HG03558 (cell line): ENCODE measurements around the gene TFAP2E.

Experiments
- ATAC-seq: cut with Tn5 transposase; IDR thresholded peaks from one replicate; pipeline ENCODE4 v1.9.1; 2021; ENCODE audit warnings: moderate number of reproducible peaks; ENCODE audit not compliant: unreplicated experiment; ENCODE audit errors: extremely low read depth

TFAP2E gene

DNA sequence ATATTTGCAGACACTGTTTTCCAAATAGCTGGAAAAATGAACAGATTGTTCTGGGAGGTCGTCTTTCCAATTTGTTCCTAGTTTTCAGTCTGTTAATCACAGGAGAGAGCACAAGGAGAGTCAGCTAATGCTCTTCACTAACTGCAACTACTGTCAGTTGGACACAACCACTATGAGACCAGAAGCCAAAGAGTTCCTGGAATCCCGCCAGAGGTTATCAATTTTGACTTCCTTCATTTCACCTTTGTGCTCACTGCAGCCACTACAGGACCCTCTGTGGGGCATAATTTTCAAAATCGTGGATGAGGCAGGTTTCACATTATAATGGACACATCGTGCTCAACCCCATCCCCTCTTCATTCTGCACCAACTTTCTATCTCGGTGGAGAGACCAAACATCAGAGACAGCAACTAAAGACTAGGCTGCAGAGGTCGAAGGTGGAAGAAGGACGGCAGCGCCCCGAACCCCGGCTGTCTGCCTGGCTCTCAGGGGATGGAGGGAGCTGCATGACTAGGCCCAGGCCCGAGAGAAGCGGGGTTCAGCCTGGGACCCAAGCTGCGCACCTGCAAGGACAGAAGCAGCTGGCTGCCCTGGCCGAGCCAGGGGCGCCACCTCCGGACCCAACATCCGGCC is 16.5 kb upstream of the TFAP2E start:
- no peak for ATAC-seq

DNA sequence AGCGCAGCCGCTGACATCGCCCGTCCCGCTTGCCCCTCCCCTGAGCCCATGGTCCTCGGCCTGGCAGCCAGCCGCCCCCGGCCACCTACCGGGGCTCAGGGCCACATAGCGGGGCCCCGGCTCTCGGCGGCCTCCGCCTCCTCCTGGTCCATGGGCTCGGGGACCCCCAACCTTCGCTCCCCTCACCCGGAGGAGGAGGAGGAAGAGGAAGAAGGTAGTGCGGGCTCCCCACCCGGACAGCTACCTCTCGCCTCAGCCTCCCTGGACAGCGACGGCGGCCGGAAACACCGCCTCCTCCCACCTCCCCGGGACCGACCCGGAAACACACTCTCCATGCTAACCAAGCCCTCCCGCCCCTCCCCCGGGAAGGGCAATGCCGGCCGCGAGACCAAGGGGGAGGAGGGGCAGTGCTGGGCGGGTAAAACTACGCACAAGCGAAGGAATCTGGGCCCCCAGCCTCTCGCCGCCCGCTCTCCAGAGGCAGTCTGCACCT is 15.9 kb upstream of the TFAP2E start, which contains the start of gene KIAA0319L:
Gene KIAA0319L (minus strand): TSS at position 286 of the 493 bp plus-strand sequence. CDS start 2,912 bp downstream, outside the sequence.
- ATAC-seq = peak; percentile 44

DNA sequence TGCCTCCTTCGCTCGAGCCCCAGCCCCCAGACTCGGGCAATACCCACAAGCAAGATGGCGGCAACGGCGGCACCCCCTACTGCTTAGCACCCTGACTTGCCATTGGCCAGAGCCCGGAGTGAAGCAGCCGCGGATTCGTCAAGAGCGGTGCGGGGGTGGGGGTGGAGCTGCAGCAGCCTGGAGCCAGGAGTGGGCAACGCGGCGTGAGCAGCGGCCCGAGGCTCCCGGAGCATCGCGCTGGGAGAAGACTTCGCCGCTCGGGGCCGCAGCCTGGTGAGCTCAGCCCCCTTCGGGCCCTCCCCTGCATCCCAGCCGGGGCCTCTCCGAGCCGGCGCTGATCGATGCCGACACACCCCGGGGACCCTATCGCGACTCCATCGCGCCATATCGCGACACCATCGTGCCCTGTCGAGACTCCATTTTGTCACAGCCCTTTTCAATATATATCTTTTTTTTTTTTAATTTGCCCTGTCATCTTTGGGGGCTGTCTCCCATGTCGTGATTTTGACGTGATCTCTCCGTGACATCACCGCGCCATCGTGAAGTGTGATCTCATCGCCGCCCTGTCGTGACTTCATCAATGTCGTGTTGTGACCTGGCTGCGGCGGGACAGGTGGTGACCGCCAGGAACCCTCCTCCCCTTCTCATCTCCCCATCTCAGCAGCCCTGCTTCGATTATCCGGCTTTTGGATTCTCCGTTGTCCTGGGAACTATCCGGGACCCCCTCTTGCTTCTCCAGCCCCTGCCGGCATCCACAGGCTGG is 15.3 kb upstream of the TFAP2E start, which contains the start of gene NCDN:
Gene NCDN (plus strand): TSS at position 189 of the 763 bp plus-strand sequence. CDS start 392 bp downstream, at position 581.
- ATAC-seq = peak; percentile 43

- no peak for ATAC-seq
These were observed 14.5 kb upstream of the TFAP2E start for GRCh38 chr1:35558374-35559316.

DNA sequence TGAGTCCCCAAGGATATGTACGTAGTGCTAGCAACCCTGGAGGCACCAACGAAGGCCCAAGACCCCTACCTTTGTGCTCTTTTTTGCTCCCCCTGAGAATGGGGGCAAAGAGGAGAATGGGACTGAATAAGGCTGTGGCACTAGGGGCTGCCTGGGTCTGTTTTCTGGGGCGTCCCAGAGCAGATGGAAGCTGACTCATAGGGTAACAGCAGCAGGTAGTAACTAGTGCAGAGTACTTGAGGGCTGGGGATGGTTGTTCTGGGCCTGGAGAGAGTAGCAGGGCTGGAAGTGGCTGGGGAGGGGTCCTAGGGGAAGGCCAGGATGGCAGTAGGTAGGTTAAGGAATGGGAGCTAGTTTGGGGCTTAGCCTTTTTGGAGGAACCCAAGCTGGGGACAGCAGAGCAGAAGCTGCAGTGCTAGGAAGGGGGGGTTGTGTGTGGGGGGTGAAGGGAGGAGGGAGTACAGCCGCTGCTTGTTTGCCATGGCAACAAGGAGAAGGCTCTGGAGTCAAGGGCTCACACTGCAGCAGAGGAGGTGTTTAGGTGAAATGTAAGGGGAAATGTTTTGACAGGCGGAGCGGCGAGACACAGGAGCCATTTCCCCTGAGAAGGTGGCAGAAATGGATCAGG is 13.7 kb upstream of the TFAP2E start:
- no peak for ATAC-seq

DNA sequence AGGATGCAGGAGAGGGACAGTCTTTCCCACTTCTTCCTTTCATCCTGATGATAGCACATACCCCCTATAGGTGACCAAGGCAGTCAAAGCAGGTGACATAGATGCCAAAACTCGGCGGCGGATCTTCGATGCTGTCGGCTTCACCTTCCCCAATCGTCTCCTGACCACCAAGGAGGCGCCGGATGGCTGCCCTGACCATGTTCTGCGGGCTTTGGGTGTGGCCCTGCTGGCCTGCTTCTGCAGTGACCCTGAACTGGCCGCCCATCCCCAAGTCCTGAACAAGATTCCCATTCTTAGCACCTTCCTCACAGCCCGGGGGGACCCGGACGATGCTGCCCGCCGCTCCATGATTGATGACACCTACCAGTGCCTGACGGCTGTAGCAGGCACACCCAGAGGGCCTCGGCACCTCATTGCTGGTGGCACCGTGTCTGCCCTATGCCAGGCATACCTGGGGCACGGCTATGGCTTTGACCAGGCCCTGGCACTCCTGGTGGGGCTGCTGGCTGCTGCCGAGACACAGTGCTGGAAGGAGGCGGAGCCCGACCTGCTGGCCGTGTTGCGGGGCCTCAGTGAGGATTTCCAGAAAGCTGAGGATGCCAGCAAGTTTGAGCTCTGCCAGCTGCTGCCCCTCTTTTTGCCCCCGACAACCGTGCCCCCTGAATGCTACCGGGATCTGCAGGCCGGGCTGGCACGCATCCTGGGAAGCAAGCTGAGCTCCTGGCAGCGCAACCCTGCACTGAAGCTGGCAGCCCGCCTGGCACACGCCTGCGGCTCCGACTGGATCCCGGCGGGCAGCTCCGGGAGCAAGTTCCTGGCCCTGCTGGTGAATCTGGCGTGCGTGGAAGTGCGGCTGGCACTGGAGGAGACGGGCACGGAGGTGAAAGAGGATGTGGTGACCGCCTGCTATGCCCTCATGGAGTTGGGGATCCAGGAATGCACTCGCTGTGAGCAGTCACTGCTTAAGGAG is 12.6 kb upstream of the TFAP2E start:
- no peak for ATAC-seq

DNA sequence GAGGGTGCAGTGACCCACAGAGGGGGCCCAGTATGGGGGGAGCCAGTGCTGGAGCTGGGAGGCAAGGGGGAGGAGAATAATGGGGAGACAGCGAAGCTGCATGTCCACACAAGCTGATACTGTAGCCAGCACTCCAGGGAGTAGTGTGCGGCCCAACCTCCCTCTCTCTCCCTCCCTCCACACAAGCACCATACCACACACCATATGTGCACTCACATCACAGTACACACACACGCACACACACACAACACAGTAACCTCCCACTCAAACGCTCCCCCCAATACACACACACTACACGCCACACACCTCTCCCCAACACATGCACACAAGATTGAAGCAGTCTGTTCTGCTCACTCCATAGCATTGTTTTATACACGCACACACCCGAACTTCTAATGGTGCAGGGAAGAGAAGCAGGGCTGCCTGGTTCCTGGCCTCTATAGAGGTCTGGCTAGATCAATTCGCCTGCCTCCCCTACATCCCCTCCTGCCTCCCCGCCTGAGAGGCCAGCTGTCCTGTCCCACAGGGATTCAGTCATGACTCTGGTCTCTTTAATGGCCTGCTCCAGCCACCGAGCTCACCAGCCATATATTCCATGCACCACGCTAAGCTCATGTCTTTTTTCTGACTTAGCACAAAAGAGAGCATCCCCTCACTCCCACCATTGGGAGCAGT is 11.7 kb upstream of the TFAP2E start:
- ATAC-seq = no peak

DNA sequence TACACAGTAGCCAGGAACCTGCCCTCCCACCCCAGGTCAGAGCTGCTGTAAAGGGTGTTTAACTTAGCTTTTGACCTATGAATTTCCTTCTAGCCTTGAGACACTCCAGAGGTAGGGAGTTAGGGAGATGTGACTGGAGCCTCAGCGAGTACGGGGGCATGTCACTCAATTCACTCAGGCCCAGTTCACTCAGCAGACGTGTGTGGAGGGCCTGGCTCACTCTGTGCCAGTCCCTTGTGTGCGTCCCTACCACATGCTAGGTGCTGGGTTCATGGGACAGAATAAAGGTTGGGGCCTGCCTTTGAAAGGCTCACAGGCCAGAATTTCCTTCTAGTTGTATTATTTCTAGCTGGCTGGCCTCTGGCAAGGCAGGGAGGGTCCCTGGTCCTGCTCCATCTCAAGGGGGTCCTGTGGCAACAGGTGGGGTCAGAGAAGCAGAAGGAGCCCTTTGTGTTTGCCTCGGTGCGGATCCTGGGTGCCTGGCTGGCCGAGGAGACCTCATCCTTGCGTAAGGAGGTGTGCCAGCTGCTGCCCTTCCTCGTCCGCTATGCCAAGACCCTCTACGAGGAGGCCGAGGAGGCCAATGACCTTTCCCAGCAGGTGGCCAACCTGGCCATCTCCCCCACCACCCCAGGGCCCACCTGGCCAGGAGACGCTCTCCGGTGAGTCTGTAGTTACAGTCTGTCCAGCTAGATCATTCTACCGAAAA is 11.0 kb upstream of the TFAP2E start:
- ATAC-seq = no peak

GRCh38 chr1:35563166-35563565 is 9.9 kb upstream of the TFAP2E start:
- no peak for ATAC-seq

GRCh38 chr1:35564037-35564883 is 8.9 kb upstream of the TFAP2E start:
- ATAC-seq = no peak

DNA sequence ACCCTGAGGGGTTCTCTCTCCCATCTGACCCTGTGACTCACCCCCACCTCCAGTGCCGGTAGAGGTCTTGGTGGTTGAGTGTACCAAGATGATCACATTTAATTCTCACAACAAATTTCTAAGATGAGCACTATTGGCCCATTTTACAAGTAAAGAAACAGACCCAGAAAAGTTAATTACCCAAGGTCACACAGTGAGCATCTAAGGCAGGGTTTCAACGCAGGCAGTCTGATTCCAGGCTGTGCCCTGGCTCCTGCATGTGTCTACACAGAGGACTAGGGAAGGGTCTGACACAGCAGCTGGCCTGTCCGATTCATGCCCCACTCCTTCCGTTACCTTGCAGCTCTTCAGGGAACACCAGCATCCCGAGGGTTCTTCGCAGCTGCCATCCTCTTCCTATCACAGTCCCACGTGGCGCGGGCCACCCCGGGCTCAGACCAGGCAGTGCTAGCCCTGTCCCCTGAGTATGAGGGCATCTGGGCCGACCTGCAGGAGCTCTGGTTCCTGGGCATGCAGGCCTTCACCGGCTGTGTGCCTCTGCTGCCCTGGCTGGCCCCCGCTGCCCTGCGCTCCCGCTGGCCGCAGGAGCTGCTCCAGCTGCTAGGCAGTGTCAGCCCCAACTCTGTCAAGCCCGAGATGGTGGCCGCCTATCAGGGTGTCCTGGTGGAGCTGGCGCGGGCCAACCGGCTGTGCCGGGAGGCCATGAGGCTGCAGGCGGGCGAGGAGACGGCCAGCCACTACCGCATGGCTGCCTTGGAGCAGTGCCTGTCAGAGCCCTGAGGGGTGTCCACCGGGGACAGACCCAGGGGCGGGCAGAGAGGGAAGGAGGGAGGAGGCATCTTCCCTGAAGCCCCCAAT is 8.0 kb upstream of the TFAP2E start:
- no peak for ATAC-seq

DNA sequence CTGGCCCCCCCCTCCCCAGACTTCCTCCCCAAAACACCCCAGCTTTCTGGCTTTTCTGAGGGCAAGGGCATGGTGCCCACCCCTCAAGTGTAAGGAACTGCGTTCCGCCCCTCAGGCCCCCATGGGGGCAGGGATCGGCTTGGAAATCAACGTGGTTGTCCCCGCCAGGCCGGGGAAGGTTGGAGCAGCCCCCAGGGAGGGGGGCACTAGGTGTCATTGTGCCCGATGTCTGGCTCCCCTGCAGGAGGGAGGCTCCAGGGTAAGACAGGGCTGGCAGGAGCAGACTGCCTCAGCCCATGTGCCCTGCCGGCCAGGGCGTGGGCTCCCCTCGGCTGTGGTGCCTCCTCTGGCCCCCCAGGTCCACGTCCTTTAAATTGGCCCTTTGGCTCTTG is 7.4 kb upstream of the TFAP2E start:
- no peak for ATAC-seq

DNA sequence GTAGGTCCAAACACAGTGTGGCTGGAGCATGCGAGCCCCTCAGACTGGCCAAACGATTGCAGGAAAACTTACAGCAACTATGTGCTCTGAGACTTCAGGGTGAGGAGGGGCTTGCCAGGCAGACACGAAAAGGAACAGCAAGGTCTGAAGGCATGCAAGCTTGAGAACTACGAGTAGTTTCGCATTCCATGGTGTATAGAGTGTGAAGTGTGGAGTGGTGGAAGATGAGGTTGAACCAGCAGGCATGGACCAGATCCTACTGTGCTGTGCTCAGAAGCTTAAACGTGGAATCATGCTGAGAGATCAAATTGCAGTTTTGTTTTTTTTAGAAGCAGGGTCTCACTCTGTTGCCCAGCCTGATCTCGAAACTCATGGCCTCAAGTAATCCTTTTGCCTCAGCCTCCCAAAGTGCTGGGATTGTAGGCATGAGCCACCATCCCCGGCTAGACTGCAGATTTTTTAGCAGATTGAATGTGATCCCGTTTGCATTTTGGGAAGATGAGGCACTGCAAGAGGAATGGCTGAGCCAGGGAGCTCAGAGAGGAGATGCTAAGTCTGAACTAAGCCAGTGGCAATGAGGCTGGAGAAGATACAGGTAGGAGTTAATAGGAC is 5.1 kb upstream of the TFAP2E start:
- no peak for ATAC-seq

GRCh38 chr1:35568975-35569395 is 4.1 kb upstream of the TFAP2E start:
- no peak for ATAC-seq

DNA sequence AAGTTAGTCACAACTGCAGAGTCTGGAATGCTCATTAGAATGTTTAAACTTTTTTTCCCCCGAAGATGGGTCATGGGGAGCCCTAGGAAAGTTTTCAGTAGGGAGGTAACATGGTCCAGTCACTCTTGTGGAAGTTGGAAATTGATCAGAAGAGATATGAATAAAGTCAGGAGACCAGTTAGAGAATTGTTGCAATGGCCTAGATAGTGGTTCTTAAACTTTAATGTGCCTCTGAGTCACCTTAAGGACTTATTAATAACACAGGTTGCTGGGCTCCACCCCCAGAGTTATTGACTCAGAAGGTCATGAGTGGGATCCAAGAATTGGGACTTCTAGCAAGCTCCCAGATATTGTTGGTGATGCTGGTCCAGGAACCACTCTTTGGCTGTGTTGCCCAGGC is 3.2 kb upstream of the TFAP2E start:
- no peak for ATAC-seq
